ENCODE measurements around the gene METTL13. TPM values are rescaled to one million over a fixed set of nuclear protein-coding genes. Genes with fewer than 3 reads are reported as not detected.
A peak's percentile ranks its signal among the peaks of the same experiment; 100 is the strongest.

Gene METTL13
- total and polyA plus RNA-seq, 2 of the 4 experiments (the other 2 are of a cell fraction): 25.1 to 26.3 TPM

GRCh38 chr1:171780583-171781175 is 781 bp upstream of the METTL13 start (continued):
- no peak for TF ChIP-seq NFE2L2 (IDR thresholded peaks at IDR 0.05; ENCODE audit: low read depth, low read length)

GRCh38 chr1:171783816-171784530 is 2.5 kb downstream of the METTL13 start:
- no peak overlapping the region for H2AFZ ChIP-seq (replicated peaks; ENCODE audit: low read length, poor library complexity)
- peaks cover 2% of the 10 kb centered on the region; the same call in 1 of the 2 replicates for H3K4me1 ChIP-seq (ENCODE audit: control insufficient read depth, insufficient read depth, low read length)
- no peak overlapping the region for H2AK5ac ChIP-seq (ENCODE audit: low read depth, low read length)
- peaks cover 26 to 53% of the 10 kb centered on the region in 2 experiments for H3K79me1 ChIP-seq (ENCODE audit: low read depth in 1 of 2, low read length in 2 of 2)
- H4K8ac ChIP-seq (ENCODE audit: low read depth in 2 of 2, low read length in 2 of 2): no peak overlapping the region
- H3K14ac ChIP-seq (replicated peaks; ENCODE audit: low read depth, low read length): no peak overlapping the region
- H3K36me3 ChIP-seq (ENCODE audit: control insufficient read depth, insufficient read depth, low read length): peaks cover 35% of the 10 kb centered on the region
- H3K9ac ChIP-seq (ENCODE audit: low read depth, low read length): no peak overlapping the region
- intact Hi-C loops (cut with micrococcal nuclease): loop anchor here (5.0 kb wide), 1 partner anchor 137 kb away; no protein-coding TSS in a partner anchor
- no peak overlapping the region for H2BK120ac ChIP-seq (ENCODE audit: low read depth, low read length)
- H3K23ac ChIP-seq (ENCODE audit: low read depth, low read length): no peak overlapping the region
- no peak overlapping the region for H2BK5ac ChIP-seq (ENCODE audit: low read depth, low read length, poor library complexity, severe bottlenecking)
- in situ Hi-C loops (cut with MboI; ENCODE audit: low sequenced_read_pairs): no loop called here
- H3K27me3 ChIP-seq (ENCODE audit: control insufficient read depth, insufficient read depth, low read length): no peaks in the 10 kb centered on the region
- WGBS, 2 experiments (ENCODE audit: extremely low coverage in 2 of 2, insufficient read length in 1 of 2): 95% methylated on average over 13 of the region's 25 CpGs; no CpG with 5 or more reads in 1 of the 2 experiments
- no peak overlapping the region for H4K5ac ChIP-seq (ENCODE audit: low read depth, low read length)
- H3K18ac ChIP-seq (ENCODE audit: low read depth, low read length): no peak overlapping the region
- H4K91ac ChIP-seq (ENCODE audit: insufficient read depth, low read depth, low read length): no peak overlapping the region
- peak overlapping the region; percentile 48 for H2AK9ac ChIP-seq (replicated peaks; ENCODE audit: low read depth, low read length, poor library complexity)
- no peak overlapping the region for H3K4me3 ChIP-seq (ENCODE audit: insufficient read depth, low read depth, low read length)
- dilution Hi-C loops (cut with HindIII; ENCODE audit: low sequenced_read_pairs, unreplicated experiment): no loop called here
- ATAC-seq (ENCODE audit: low read depth) (no peak), DNase-seq (no peak)
- H3K27ac ChIP-seq (ENCODE audit: insufficient read depth, low read length): no peak overlapping the region
- peaks cover 6% of the 10 kb centered on the region; the same call in 1 of the 2 replicates for H3K9me1 ChIP-seq (ENCODE audit: insufficient read depth, low read length)
- no peaks in the 10 kb centered on the region for H3K9me3 ChIP-seq (ENCODE audit: control insufficient read depth, insufficient read depth, low read length)
- H2BK15ac ChIP-seq (ENCODE audit: low read depth, low read length): no peak overlapping the region
- ChIA-PET POLR2A (ENCODE audit: unreplicated experiment) (no interaction called here), CTCF (interaction anchor here (0.6 kb wide), 1 partner anchor 555 kb away, joined by 3 read pairs; no protein-coding TSS in a partner anchor)
- no TSS peak for BruUV-seq (replicated peaks)
- no peak overlapping the region for H3K4me2 ChIP-seq (ENCODE audit: low read depth, low read length)
- H3K4ac ChIP-seq (ENCODE audit: low read depth, low read length): no peak overlapping the region
- TF ChIP-seq CTCF (conservative IDR thresholded peaks at IDR 0.05; ENCODE audit: low read depth, low read length) (no peak), CHD1 (IDR thresholded peaks at IDR 0.05; ENCODE audit: low read depth, low read length) (no peak), FOS (IDR thresholded peaks at IDR 0.05; ENCODE audit: low read depth, low read length) (no peak), NFE2L2 (IDR thresholded peaks at IDR 0.05; ENCODE audit: low read depth, low read length) (no peak), ELK1 (IDR thresholded peaks at IDR 0.05; ENCODE audit: borderline replicate concordance, low read depth, low read length) (no peak), MAZ (IDR thresholded peaks at IDR 0.05; ENCODE audit: borderline replicate concordance, low read depth, low read length) (no peak), BHLHE40 (IDR thresholded peaks at IDR 0.05; ENCODE audit: low read depth, low read length) (no peak), MAFK (IDR thresholded peaks at IDR 0.05; ENCODE audit: low read depth, low read length) (no peak), RFX5 (IDR thresholded peaks at IDR 0.05; ENCODE audit: low read depth, low read length) (no peak)
- H3K56ac ChIP-seq (ENCODE audit: extremely low read depth, insufficient read depth, low read length): no peak overlapping the region
- H4K20me1 ChIP-seq (ENCODE audit: insufficient read depth, low read length): no peaks in the 10 kb centered on the region
- H2BK20ac ChIP-seq (ENCODE audit: low read depth, low read length): no peak overlapping the region
